ENCODE data around the gene EFHD2.

The EFHD2 gene

GRCh38 chr1:15403962-15404580 is 5.6 kb upstream of the EFHD2 start:
- Histone ChIP-seq H3K27me3 (ENCODE audit: control insufficient read depth in 1 of 2, insufficient read depth in 2 of 2, low read length in 2 of 2) (no peaks in the 10 kb centered on the region), H3K9me3 (ENCODE audit: control insufficient read depth in 2 of 2, low read length in 2 of 2) (peaks cover 4 to 8% of the 10 kb centered on the region in 2 donors), H3K4me1 (ENCODE audit: control insufficient read depth, insufficient read depth, low read length) (peaks cover 20% of the 10 kb centered on the region), H3K27ac (ENCODE audit: low read length) (no peak overlapping the region), H3K36me3 (ENCODE audit: control insufficient read depth in 2 of 2, insufficient read depth in 2 of 2, low read length in 2 of 2) (no peaks in the 10 kb centered on the region), H3K4me3 (ENCODE audit: low read length in 2 of 2) (no peak overlapping the region), H3K9ac (ENCODE audit: low read length in 2 of 2) (no peak overlapping the region)

GRCh38 chr1:15405106-15405850 is 4.4 kb upstream of the EFHD2 start:
- Histone ChIP-seq H3K27ac (ENCODE audit: low read length) (no peak overlapping the region), H3K36me3 (ENCODE audit: control insufficient read depth in 2 of 2, insufficient read depth in 2 of 2, low read length in 2 of 2) (no peaks in the 10 kb centered on the region), H3K4me1 (ENCODE audit: control insufficient read depth, insufficient read depth, low read length) (peaks cover 22% of the 10 kb centered on the region), H3K9ac (ENCODE audit: low read length in 2 of 2) (no peak overlapping the region), H3K9me3 (ENCODE audit: control insufficient read depth in 2 of 2, low read length in 2 of 2) (no peaks in the 10 kb centered on the region), H3K4me3 (ENCODE audit: low read length in 2 of 2) (no peak overlapping the region), H3K27me3 (ENCODE audit: control insufficient read depth in 1 of 2, insufficient read depth in 2 of 2, low read length in 2 of 2) (no peaks in the 10 kb centered on the region)

GRCh38 chr1:15406614-15407559 is 2.8 kb upstream of the EFHD2 start:
- Histone ChIP-seq H3K27me3 (ENCODE audit: control insufficient read depth in 1 of 2, insufficient read depth in 2 of 2, low read length in 2 of 2) (no peaks in the 10 kb centered on the region), H3K9ac (ENCODE audit: low read length in 2 of 2) (peak overlapping the region in 1 of 2 donors; percentile 18), H3K27ac (ENCODE audit: low read length) (peak overlapping the region; percentile 64), H3K4me3 (ENCODE audit: low read length in 2 of 2) (peak overlapping the region in 1 of 2 donors; percentile 40), H3K4me1 (ENCODE audit: control insufficient read depth, insufficient read depth, low read length) (peaks cover 33% of the 10 kb centered on the region), H3K36me3 (ENCODE audit: control insufficient read depth in 2 of 2, insufficient read depth in 2 of 2, low read length in 2 of 2) (no peaks in the 10 kb centered on the region), H3K9me3 (ENCODE audit: control insufficient read depth in 2 of 2, low read length in 2 of 2) (no peaks in the 10 kb centered on the region)

- H3K9me3 ChIP-seq (ENCODE audit: control insufficient read depth in 2 of 2, low read length in 2 of 2): no peaks in the 10 kb centered on the region
- no peaks in the 10 kb centered on the region for H3K27me3 ChIP-seq (ENCODE audit: control insufficient read depth in 1 of 2, insufficient read depth in 2 of 2, low read length in 2 of 2)
- peaks cover 39% of the 10 kb centered on the region for H3K4me1 ChIP-seq (ENCODE audit: control insufficient read depth, insufficient read depth, low read length)
- no peaks in the 10 kb centered on the region for H3K36me3 ChIP-seq (ENCODE audit: control insufficient read depth in 2 of 2, insufficient read depth in 2 of 2, low read length in 2 of 2)
- no peak overlapping the region for H3K4me3 ChIP-seq (ENCODE audit: low read length in 2 of 2)
- H3K27ac ChIP-seq (ENCODE audit: low read length): peak overlapping the region; percentile 64
- peak overlapping the region in 1 of 2 donors; percentile 18 for H3K9ac ChIP-seq (ENCODE audit: low read length in 2 of 2)
Observed at GRCh38 chr1:15407580-15407979, 2.1 kb upstream of the EFHD2 start.

GRCh38 chr1:15408890-15409387 is 749 bp upstream of the EFHD2 start:
- Histone ChIP-seq H3K9ac (ENCODE audit: low read length in 2 of 2) (peak overlapping the region; percentile 55 to 71), H3K4me1 (ENCODE audit: control insufficient read depth, insufficient read depth, low read length) (peaks cover 53% of the 10 kb centered on the region), H3K4me3 (ENCODE audit: low read length in 2 of 2) (peak overlapping the region; percentile 56 to 85)

GRCh38 chr1:15410223-15410883 is 665 bp downstream of the EFHD2 start:
- peak overlapping the region; percentile 66 to 71 for H3K9ac ChIP-seq (ENCODE audit: low read length in 2 of 2)
- H3K4me1 ChIP-seq (ENCODE audit: control insufficient read depth, insufficient read depth, low read length): peaks cover 55% of the 10 kb centered on the region
- H3K9me3 ChIP-seq (ENCODE audit: control insufficient read depth in 2 of 2, low read length in 2 of 2): no peaks in the 10 kb centered on the region
- H3K27me3 ChIP-seq (ENCODE audit: control insufficient read depth in 1 of 2, insufficient read depth in 2 of 2, low read length in 2 of 2): no peaks in the 10 kb centered on the region
- H3K36me3 ChIP-seq (ENCODE audit: control insufficient read depth in 2 of 2, insufficient read depth in 2 of 2, low read length in 2 of 2): peaks cover 0 to 2% of the 10 kb centered on the region in 2 donors
- peak overlapping the region; percentile 60 for H3K27ac ChIP-seq (ENCODE audit: low read length)
- peak overlapping the region; percentile 84 to 85 for H3K4me3 ChIP-seq (ENCODE audit: low read length in 2 of 2)

More at GRCh38 chr1:15408890-15409387, 749 bp upstream of the EFHD2 start:
- Histone ChIP-seq H3K9me3 (ENCODE audit: control insufficient read depth in 2 of 2, low read length in 2 of 2) (no peaks in the 10 kb centered on the region), H3K27me3 (ENCODE audit: control insufficient read depth in 1 of 2, insufficient read depth in 2 of 2, low read length in 2 of 2) (no peaks in the 10 kb centered on the region), H3K36me3 (ENCODE audit: control insufficient read depth in 2 of 2, insufficient read depth in 2 of 2, low read length in 2 of 2) (no peaks in the 10 kb centered on the region), H3K27ac (ENCODE audit: low read length) (peak overlapping the region; percentile 60)

- peak overlapping the region; percentile 24 for H3K27ac ChIP-seq (ENCODE audit: low read length)
- peak overlapping the region; percentile 66 to 71 for H3K9ac ChIP-seq (ENCODE audit: low read length in 2 of 2)
- no peaks in the 10 kb centered on the region for H3K27me3 ChIP-seq (ENCODE audit: control insufficient read depth in 1 of 2, insufficient read depth in 2 of 2, low read length in 2 of 2)
- H3K4me3 ChIP-seq (ENCODE audit: low read length in 2 of 2): peak overlapping the region; percentile 84 to 85
- H3K4me1 ChIP-seq (ENCODE audit: control insufficient read depth, insufficient read depth, low read length): peaks cover 59% of the 10 kb centered on the region
- H3K9me3 ChIP-seq (ENCODE audit: control insufficient read depth in 2 of 2, low read length in 2 of 2): no peaks in the 10 kb centered on the region
- peaks cover 0 to 2% of the 10 kb centered on the region in 2 donors for H3K36me3 ChIP-seq (ENCODE audit: control insufficient read depth in 2 of 2, insufficient read depth in 2 of 2, low read length in 2 of 2)
Observed at GRCh38 chr1:15410884-15411245, 1.2 kb downstream of the EFHD2 start.

GRCh38 chr1:15411593-15412137 is 2.0 kb downstream of the EFHD2 start:
- Histone ChIP-seq H3K27me3 (ENCODE audit: control insufficient read depth in 1 of 2, insufficient read depth in 2 of 2, low read length in 2 of 2) (no peaks in the 10 kb centered on the region), H3K9me3 (ENCODE audit: control insufficient read depth in 2 of 2, low read length in 2 of 2) (no peaks in the 10 kb centered on the region), H3K9ac (ENCODE audit: low read length in 2 of 2) (peak overlapping the region; percentile 42 to 71), H3K27ac (ENCODE audit: low read length) (no peak overlapping the region), H3K4me1 (ENCODE audit: control insufficient read depth, insufficient read depth, low read length) (peaks cover 64% of the 10 kb centered on the region), H3K36me3 (ENCODE audit: control insufficient read depth in 2 of 2, insufficient read depth in 2 of 2, low read length in 2 of 2) (peaks cover 0 to 2% of the 10 kb centered on the region in 2 donors), H3K4me3 (ENCODE audit: low read length in 2 of 2) (peak overlapping the region; percentile 84 to 85)

- peaks cover 0 to 2% of the 10 kb centered on the region in 2 donors for H3K36me3 ChIP-seq (ENCODE audit: control insufficient read depth in 2 of 2, insufficient read depth in 2 of 2, low read length in 2 of 2)
- no peak overlapping the region for H3K9ac ChIP-seq (ENCODE audit: low read length in 2 of 2)
- no peaks in the 10 kb centered on the region for H3K27me3 ChIP-seq (ENCODE audit: control insufficient read depth in 1 of 2, insufficient read depth in 2 of 2, low read length in 2 of 2)
- no peaks in the 10 kb centered on the region for H3K9me3 ChIP-seq (ENCODE audit: control insufficient read depth in 2 of 2, low read length in 2 of 2)
- peak overlapping the region; percentile 31 for H3K27ac ChIP-seq (ENCODE audit: low read length)
- peak overlapping the region in 1 of 2 donors; percentile 85 for H3K4me3 ChIP-seq (ENCODE audit: low read length in 2 of 2)
- H3K4me1 ChIP-seq (ENCODE audit: control insufficient read depth, insufficient read depth, low read length): peaks cover 58% of the 10 kb centered on the region
Observed at GRCh38 chr1:15412175-15412800, 2.6 kb downstream of the EFHD2 start.
